HepG2 (cell line): ENCODE results near the gene PP2D1. TPM values are rescaled to one million over a fixed set of nuclear protein-coding genes. Genes with fewer than 3 reads are reported as not detected.
A peak's percentile ranks its signal among the peaks of the same experiment; 100 is the strongest.

ENCODE experiments used
- CHD2 ChIP-seq: IDR thresholded peaks from 2 replicates; pipeline ENCODE4 v1.6.1; 2011; ENCODE audit warnings: low read depth, low read length, improper control_type of control experiment
- DR1 ChIP-seq: sonication (generic); formaldehyde crosslinking; IDR thresholded peaks from 2 replicates; pipeline ENCODE4 v1.8.0; 2021; ENCODE audit warnings: mild to moderate bottlenecking, missing genetic modification reagents, inconsistent platforms
- HIVEP1 ChIP-seq: sonication (generic); formaldehyde crosslinking; IDR thresholded peaks from 2 replicates; pipeline ENCODE4 v1.4.0; 2020; ENCODE audit warnings: mild to moderate bottlenecking, missing genetic modification reagents
- HMG20A ChIP-seq: IDR thresholded peaks from 2 replicates; pipeline ENCODE4 v1.6.1; 2016; ENCODE audit warnings: borderline replicate concordance
- KDM2A ChIP-seq: sonication (generic); formaldehyde crosslinking; IDR thresholded peaks from 2 replicates; pipeline ENCODE4 v1.4.0; 2020; ENCODE audit warnings: low read depth, missing genetic modification reagents, borderline replicate concordance
- MLX ChIP-seq: IDR thresholded peaks from 2 replicates; pipeline ENCODE4 v1.6.1; 2016
- MYC ChIP-seq: sonication (generic); formaldehyde crosslinking; IDR thresholded peaks from 2 replicates; pipeline ENCODE4 v1.9.0; 2021; ENCODE audit warnings: missing genetic modification reagents, borderline replicate concordance
- NFYB ChIP-seq: sonication (generic); formaldehyde crosslinking; IDR thresholded peaks from 2 replicates; pipeline ENCODE4 v1.4.0; 2020; ENCODE audit warnings: missing genetic modification reagents
- PHF8 ChIP-seq: sonication (generic); formaldehyde crosslinking; IDR thresholded peaks from 2 replicates; pipeline ENCODE4 v1.5.0; 2020; ENCODE audit warnings: missing genetic modification reagents
- RBFOX2 ChIP-seq: fragments of 200-400 bp; formaldehyde crosslinking; IDR thresholded peaks from 2 replicates; pipeline ENCODE4 v1.6.1; 2017; ENCODE audit warnings: low read depth, mild to moderate bottlenecking, low read length
- THRA ChIP-seq: sonication (generic); formaldehyde crosslinking; IDR thresholded peaks from 2 replicates; pipeline ENCODE4 v1.4.0; 2020; ENCODE audit warnings: missing genetic modification reagents, borderline replicate concordance
- U2AF2 ChIP-seq: fragments of 200-400 bp; formaldehyde crosslinking; IDR thresholded peaks from 2 replicates; pipeline ENCODE4 v1.6.1; 2017; ENCODE audit warnings: low read depth, mild to moderate bottlenecking, low read length
- ZBTB3 ChIP-seq: sonication (generic); formaldehyde crosslinking; IDR thresholded peaks from 2 replicates; pipeline ENCODE4 v1.4.0; 2020; ENCODE audit warnings: low read depth, mild to moderate bottlenecking, moderate library complexity, missing genetic modification reagents, borderline replicate concordance
- ZNF124 ChIP-seq: sonication (generic); formaldehyde crosslinking; IDR thresholded peaks from 2 replicates; pipeline ENCODE4 v1.4.0; 2020; ENCODE audit warnings: missing genetic modification reagents
- ZNF224 ChIP-seq: sonication (generic); formaldehyde crosslinking; IDR thresholded peaks from 2 replicates; pipeline ENCODE4 v1.5.0; 2020; ENCODE audit warnings: mild to moderate bottlenecking, missing genetic modification reagents
- ZNF570 ChIP-seq: sonication (generic); formaldehyde crosslinking; IDR thresholded peaks from 2 replicates; pipeline ENCODE4 v1.4.0; 2020; ENCODE audit warnings: mild to moderate bottlenecking, missing genetic modification reagents, borderline replicate concordance
- ZNF614 ChIP-seq: IDR thresholded peaks from 2 replicates; pipeline ENCODE4 v1.6.1; 2018; ENCODE audit warnings: missing biosample characterization, missing genetic modification reagents, inconsistent platforms, borderline replicate concordance
- ZNF788 ChIP-seq: sonication (generic); formaldehyde crosslinking; IDR thresholded peaks from 2 replicates; pipeline ENCODE4 v1.5.0; 2020; ENCODE audit warnings: mild to moderate bottlenecking, missing genetic modification reagents, borderline replicate concordance
- ZSCAN12 ChIP-seq: sonication (generic); formaldehyde crosslinking; IDR thresholded peaks from 2 replicates; pipeline ENCODE4 v1.9.0; 2021; ENCODE audit warnings: mild to moderate bottlenecking, missing genetic modification reagents
- ZSCAN25 ChIP-seq: sonication (generic); formaldehyde crosslinking; IDR thresholded peaks from 2 replicates; pipeline ENCODE4 v1.8.0; 2022; ENCODE audit warnings: mild to moderate bottlenecking, missing genetic modification reagents
- ZSCAN29 ChIP-seq: sonication (generic); formaldehyde crosslinking; conservative IDR thresholded peaks from 2 replicates; pipeline ENCODE4 v1.4.0; 2020; ENCODE audit warnings: mild to moderate bottlenecking, missing genetic modification reagents
- polyA plus RNA-seq, 8 experiments: library from polyadenylated mRNA; depleted of rRNA in 3 of 8; stranded (reverse) in 7 of 8; unstranded in 1 of 8; fragments of >200 nt; fragmentation: Illumina TruSeq in 4 of 8; extraction: Trizol in 4 of 8; gene quantifications; 2 replicates each; pipeline versions ENCODE4 v1.2.1 to v1.2.3, GENCODE V29; 2011 to 2016; ENCODE audit warnings: low read depth in 4 of 8, missing spikeins in 1 of 8, mixed read lengths in 1 of 8; ENCODE audit not compliant: insufficient read depth in 1 of 8
- total RNA-seq, 5 experiments: library from RNA; depleted of rRNA; stranded (reverse); fragments of >200 nt; fragmentation: Illumina TruSeq; extraction: Trizol; gene quantifications; 2 replicates each; pipeline ENCODE4 v1.2.3, GENCODE V29; 2016; ENCODE audit warnings: low read depth in 1 of 5
- TF ChIP-seq, protein P1 (sequence below): sonication (generic); formaldehyde crosslinking; IDR thresholded peaks from 2 replicates; pipeline ENCODE4 v1.8.0; 2022; ENCODE audit warnings: mild to moderate bottlenecking, missing genetic modification reagents
- TF ChIP-seq, protein P2 (sequence below): sonication (generic); formaldehyde crosslinking; IDR thresholded peaks from 2 replicates; pipeline ENCODE4 v1.4.0; 2020; ENCODE audit warnings: missing genetic modification reagents
- TF ChIP-seq, protein P3 (sequence below): sonication (generic); formaldehyde crosslinking; IDR thresholded peaks from 2 replicates; pipeline ENCODE4 v1.4.0; 2020; ENCODE audit warnings: mild to moderate bottlenecking, missing genetic modification reagents, borderline replicate concordance

PP2D1 gene
- total and polyA plus RNA-seq, 2 of the 13 experiments (the other 11 are each of a cell fraction or from before 2014, with no cell fraction given) = not detected

GRCh38 chr3:19946832-19947548 lies 65.1 kb downstream of the PP2D1 start, which contains the start of gene RAB5A (continued):
- TF ChIP-seq THRA (no peak; the same call in 1 of the 2 replicates), ZSCAN29 (no peak), ZBTB3 (no peak), ZSCAN25 (peak; percentile 17; the same call in 1 of the 2 replicates), PHF8 (CRISPR knock-in tag) (peak; percentile 80; the same call in 1 of the 2 replicates), NFYB (CRISPR knock-in tag) (peak; percentile 59), MYC (CRISPR knock-in tag) (peak; percentile 55; the same call in 1 of the 2 replicates), ZNF224 (CRISPR knock-in tag) (no peak), ZNF124 (CRISPR knock-in tag) (peak; percentile 46; the same call in 1 of the 2 replicates), RBFOX2 (peak; percentile 96), U2AF2 (no peak), MLX (CRISPR knock-in tag) (peak; percentile 80; the same call in 1 of the 2 replicates), HIVEP1 (CRISPR knock-in tag) (no peak), DR1 (CRISPR knock-in tag) (peak; percentile 47; the same call in 1 of the 2 replicates), CHD2 (peak; percentile 70), ZNF788 (peak; percentile 71), KDM2A (peak; percentile 87), ZNF614 (CRISPR knock-in tag) (peak; percentile 33; the same call in 1 of the 2 replicates), ZNF570 (no peak), HMG20A (CRISPR knock-in tag) (peak; percentile 10; the same call in 1 of the 2 replicates), ZSCAN12 (CRISPR knock-in tag) (no peak)
- TF ChIP-seq, protein P1, sequence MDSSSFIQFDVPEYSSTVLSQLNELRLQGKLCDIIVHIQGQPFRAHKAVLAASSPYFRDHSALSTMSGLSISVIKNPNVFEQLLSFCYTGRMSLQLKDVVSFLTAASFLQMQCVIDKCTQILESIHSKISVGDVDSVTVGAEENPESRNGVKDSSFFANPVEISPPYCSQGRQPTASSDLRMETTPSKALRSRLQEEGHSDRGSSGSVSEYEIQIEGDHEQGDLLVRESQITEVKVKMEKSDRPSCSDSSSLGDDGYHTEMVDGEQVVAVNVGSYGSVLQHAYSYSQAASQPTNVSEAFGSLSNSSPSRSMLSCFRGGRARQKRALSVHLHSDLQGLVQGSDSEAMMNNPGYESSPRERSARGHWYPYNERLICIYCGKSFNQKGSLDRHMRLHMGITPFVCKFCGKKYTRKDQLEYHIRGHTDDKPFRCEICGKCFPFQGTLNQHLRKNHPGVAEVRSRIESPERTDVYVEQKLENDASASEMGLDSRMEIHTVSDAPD (CRISPR knock-in tag) = no peak
- TF ChIP-seq, protein P2, sequence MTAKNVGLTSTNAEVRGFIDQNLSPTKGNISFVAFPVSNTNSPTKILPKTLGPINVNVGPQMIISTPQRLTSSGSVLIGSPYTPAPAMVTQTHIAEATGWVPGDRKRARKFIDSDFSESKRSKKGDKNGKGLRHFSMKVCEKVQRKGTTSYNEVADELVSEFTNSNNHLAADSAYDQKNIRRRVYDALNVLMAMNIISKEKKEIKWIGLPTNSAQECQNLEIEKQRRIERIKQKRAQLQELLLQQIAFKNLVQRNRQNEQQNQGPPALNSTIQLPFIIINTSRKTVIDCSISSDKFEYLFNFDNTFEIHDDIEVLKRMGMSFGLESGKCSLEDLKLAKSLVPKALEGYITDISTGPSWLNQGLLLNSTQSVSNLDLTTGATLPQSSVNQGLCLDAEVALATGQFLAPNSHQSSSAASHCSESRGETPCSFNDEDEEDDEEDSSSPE (CRISPR knock-in tag) = peak; percentile 81
- TF ChIP-seq, protein P3, sequence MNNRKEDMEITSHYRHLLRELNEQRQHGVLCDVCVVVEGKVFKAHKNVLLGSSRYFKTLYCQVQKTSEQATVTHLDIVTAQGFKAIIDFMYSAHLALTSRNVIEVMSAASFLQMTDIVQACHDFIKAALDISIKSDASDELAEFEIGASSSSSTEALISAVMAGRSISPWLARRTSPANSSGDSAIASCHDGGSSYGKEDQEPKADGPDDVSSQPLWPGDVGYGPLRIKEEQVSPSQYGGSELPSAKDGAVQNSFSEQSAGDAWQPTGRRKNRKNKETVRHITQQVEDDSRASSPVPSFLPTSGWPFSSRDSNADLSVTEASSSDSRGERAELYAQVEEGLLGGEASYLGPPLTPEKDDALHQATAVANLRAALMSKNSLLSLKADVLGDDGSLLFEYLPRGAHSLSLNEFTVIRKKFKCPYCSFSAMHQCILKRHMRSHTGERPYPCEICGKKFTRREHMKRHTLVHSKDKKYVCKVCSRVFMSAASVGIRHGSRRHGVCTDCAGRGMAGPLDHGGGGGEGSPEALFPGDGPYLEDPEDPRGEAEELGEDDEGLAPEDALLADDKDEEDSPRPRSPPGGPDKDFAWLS (CRISPR knock-in tag) = no peak
